Measurements from ENCODE around the gene BMPR1A. TPM values are rescaled to one million over a fixed set of nuclear protein-coding genes. Genes with fewer than 3 reads are reported as not detected.
A peak's percentile ranks its signal among the peaks of the same experiment; 100 is the strongest.

The BMPR1A gene
- total and polyA plus RNA-seq, 12 donors: 4.4 to 55.9 (median 27.0) TPM

- DNase-seq: peak; percentile 65 to 78 (median 74)
- intact Hi-C loops (cut with DNase I): no loop called here
- TF ChIP-seq POLR2A (IDR thresholded peaks at IDR 0.05): no peak
- TF ChIP-seq, protein P1, sequence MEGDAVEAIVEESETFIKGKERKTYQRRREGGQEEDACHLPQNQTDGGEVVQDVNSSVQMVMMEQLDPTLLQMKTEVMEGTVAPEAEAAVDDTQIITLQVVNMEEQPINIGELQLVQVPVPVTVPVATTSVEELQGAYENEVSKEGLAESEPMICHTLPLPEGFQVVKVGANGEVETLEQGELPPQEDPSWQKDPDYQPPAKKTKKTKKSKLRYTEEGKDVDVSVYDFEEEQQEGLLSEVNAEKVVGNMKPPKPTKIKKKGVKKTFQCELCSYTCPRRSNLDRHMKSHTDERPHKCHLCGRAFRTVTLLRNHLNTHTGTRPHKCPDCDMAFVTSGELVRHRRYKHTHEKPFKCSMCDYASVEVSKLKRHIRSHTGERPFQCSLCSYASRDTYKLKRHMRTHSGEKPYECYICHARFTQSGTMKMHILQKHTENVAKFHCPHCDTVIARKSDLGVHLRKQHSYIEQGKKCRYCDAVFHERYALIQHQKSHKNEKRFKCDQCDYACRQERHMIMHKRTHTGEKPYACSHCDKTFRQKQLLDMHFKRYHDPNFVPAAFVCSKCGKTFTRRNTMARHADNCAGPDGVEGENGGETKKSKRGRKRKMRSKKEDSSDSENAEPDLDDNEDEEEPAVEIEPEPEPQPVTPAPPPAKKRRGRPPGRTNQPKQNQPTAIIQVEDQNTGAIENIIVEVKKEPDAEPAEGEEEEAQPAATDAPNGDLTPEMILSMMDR (IDR thresholded peaks at IDR 0.05): peak; percentile 94 to 99 (median 98)
- H3K4me3 ChIP-seq: peak overlapping the region in 1 of 4 donors; percentile 57
- no peaks in the 10 kb centered on the region for H3K9me3 ChIP-seq (replicated peaks in 1 of 3)
- H3K27ac ChIP-seq: peak overlapping the region in 3 of 5 donors; percentile 79 to 94 (median 92)
- H3K4me1 ChIP-seq (replicated peaks in 1 of 2): peaks cover 35 to 45% of the 10 kb centered on the region in 2 donors
- WGBS, 4 donors: 71 to 81% (median 75%) methylated on average over 28 to 37 of the region's 37 CpGs
- no peaks in the 10 kb centered on the region for H3K36me3 ChIP-seq (replicated peaks in 1 of 2)
- H3K27me3 ChIP-seq: no peaks in the 10 kb centered on the region
Measured at GRCh38 chr10:86960003-86960862, 203.8 kb downstream of the BMPR1A start.

DNA sequence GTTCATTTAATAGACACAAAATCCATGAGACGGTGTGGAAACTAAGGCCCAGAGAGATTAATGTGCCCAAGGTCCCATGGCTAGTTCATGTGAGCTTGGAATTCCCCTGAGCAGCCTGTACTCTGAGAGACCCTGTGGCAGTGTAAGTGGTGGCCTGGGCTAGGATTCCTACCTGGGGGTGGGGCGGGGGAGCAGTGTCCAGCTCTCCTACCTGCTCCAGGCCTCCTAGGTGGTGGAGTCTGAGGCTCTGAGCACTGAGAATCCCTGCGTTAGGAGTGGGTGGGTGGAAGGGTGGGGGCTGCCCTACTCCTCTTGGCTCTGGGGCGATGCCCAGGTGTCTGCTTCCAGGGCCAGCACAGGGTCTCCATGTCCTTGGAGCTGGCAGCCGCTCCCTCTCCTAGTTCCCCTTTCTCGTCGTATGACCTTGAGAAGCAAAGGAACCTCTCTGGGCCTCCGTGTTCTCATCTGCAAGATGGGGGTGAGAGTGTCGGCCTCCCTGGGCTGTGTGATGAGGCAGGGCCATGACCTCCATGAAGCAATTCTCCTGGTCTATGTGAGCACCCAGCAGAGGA, 204.5 kb downstream of the BMPR1A start:
- H3K27ac ChIP-seq: peak overlapping the region in 3 of 5 donors; percentile 15 to 94 (median 92)
- peak in 5 of 7 donors; percentile 18 to 53 (median 20) for DNase-seq
- no peaks in the 10 kb centered on the region for H3K36me3 ChIP-seq (replicated peaks in 1 of 2)
- H3K4me1 ChIP-seq (replicated peaks in 1 of 2): peaks cover 32 to 43% of the 10 kb centered on the region in 2 donors
- 54 to 79% (median 62%) methylated on average over 4 to 9 of the region's 9 CpGs for WGBS, 4 donors
- no peaks in the 10 kb centered on the region for H3K9me3 ChIP-seq (replicated peaks in 1 of 3)
- H3K4me3 ChIP-seq: no peak overlapping the region
- TF ChIP-seq POLR2A (IDR thresholded peaks at IDR 0.05): no peak
- TF ChIP-seq, protein P1 (IDR thresholded peaks at IDR 0.05): no peak
- intact Hi-C loops (cut with DNase I): no loop called here
- no peaks in the 10 kb centered on the region for H3K27me3 ChIP-seq

DNA sequence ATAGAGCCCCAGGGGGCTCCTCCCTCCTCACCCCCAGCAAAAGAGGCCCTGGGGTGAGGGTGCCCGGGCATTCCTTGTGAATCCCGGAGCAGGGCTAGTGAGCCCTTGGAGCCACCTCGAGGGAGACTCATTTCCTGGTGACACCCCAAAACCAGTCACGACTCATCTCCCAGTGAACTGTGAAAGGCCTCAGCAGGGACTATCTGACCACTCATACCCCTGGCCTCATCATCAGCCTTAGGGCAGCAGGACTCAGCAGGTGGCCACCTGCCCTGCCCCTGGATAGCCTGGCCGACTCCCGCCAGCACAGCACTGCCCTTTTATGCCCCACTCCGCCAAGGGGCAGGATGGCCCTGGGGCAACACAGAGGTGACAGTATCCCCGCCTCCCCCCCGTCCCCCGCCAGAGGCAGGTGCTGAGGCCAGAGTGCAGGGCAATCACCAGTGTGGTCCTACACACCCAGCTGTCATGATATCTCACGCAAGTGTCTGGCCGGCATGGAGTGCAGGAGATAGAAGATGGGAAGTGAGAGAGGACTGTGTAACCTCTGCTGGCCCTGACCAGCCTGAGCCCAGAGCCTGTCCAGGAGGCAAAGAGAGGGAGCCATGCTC, 205.2 kb downstream of the BMPR1A start:
- intact Hi-C loops (cut with DNase I): no loop called here
- peak in 5 of 7 donors; percentile 4 to 49 (median 24) for DNase-seq
- H3K4me3 ChIP-seq: no peak overlapping the region
- H3K4me1 ChIP-seq (replicated peaks in 1 of 2): peaks cover 38 to 50% of the 10 kb centered on the region in 2 donors
- no peaks in the 10 kb centered on the region for H3K36me3 ChIP-seq (replicated peaks in 1 of 2)
- no peaks in the 10 kb centered on the region for H3K9me3 ChIP-seq (replicated peaks in 1 of 3)
- no peak for TF ChIP-seq POLR2A (IDR thresholded peaks at IDR 0.05)
- TF ChIP-seq, protein P1 (IDR thresholded peaks at IDR 0.05): no peak
- H3K27me3 ChIP-seq: no peaks in the 10 kb centered on the region
- peak overlapping the region in 1 of 5 donors; percentile 32 for H3K27ac ChIP-seq
- WGBS, 4 donors: 89 to 92% (median 91%) methylated on average over 6 to 12 of the region's 12 CpGs
